CD14-positive monocyte (primary cell): ENCODE results near the gene GAD1. TPM values are rescaled to one million over a fixed set of nuclear protein-coding genes. Genes with fewer than 3 reads are reported as not detected.

Experiments
- DNase-seq, 3 donors: peaks; one replicate each; pipeline ENCODE4 v3.0.0-alpha.2; 2011 to 2022
- H2AFZ ChIP-seq: 2 replicates; pipeline ENCODE4 v1.6.0; 2012; ENCODE audit warnings: mild to moderate bottlenecking, low read depth, low read length, inconsistent platforms; ENCODE audit not compliant: insufficient read depth, poor library complexity, severe bottlenecking
- H3K27ac ChIP-seq, 2 donors: 1 replicate in 1 of 2; 2 replicates in 1 of 2; pipeline ENCODE4 v1.5.1; 2012 to 2013; ENCODE audit warnings: low read length in 2 of 2, control low read depth in 1 of 2, inconsistent platforms in 1 of 2, low read depth in 1 of 2, mild to moderate bottlenecking in 1 of 2
- H3K27me3 ChIP-seq, 2 donors: one replicate each; pipeline versions ENCODE4 v1.6.0 to v1.6.1; 2011 to 2013; ENCODE audit warnings: low read length in 2 of 2; ENCODE audit not compliant: control insufficient read depth in 2 of 2, insufficient read depth in 2 of 2
- H3K36me3 ChIP-seq, 2 donors: replicated peaks in 1 of 2; 1 replicate in 1 of 2; 2 replicates in 1 of 2; pipeline versions ENCODE4 v1.5.1 to v1.6.1; 2012 to 2013; ENCODE audit warnings: low read length in 2 of 2, control low read depth in 1 of 2, inconsistent platforms in 1 of 2, mild to moderate bottlenecking in 1 of 2; ENCODE audit not compliant: insufficient read depth in 2 of 2, control insufficient read depth in 1 of 2
- H3K4me1 ChIP-seq, 2 donors: 1 replicate in 1 of 2; 2 replicates in 1 of 2; pipeline versions ENCODE4 v1.5.1 to v1.6.1; 2012 to 2013; ENCODE audit warnings: low read length in 2 of 2, control low read depth in 1 of 2, inconsistent platforms in 1 of 2, mild to moderate bottlenecking in 1 of 2, moderate library complexity in 1 of 2; ENCODE audit not compliant: insufficient read depth in 2 of 2, control insufficient read depth in 1 of 2
- H3K4me2 ChIP-seq: replicated peaks from 2 replicates; pipeline ENCODE3; 2012; ENCODE audit warnings: low read length, moderate library complexity, mild to moderate bottlenecking; ENCODE audit not compliant: poor library complexity, severe bottlenecking; ENCODE audit errors: extremely low read depth
- H3K4me3 ChIP-seq, 3 experiments: fragments of 200-600 bp in 1 of 3; sonication (generic) in 1 of 3; replicated peaks in 1 of 3; 1 replicate in 2 of 3; 2 replicates in 1 of 3; pipeline ENCODE4 v1.5.1; 2011 to 2013; ENCODE audit warnings: low read length in 3 of 3, mild to moderate bottlenecking in 3 of 3, control low read depth in 2 of 3, low read depth in 2 of 3, inconsistent platforms in 1 of 3, moderate library complexity in 1 of 3
- H3K79me2 ChIP-seq: 2 replicates; pipeline ENCODE4 v1.6.0; 2012; ENCODE audit warnings: mild to moderate bottlenecking, control low read depth, inconsistent platforms, low read length, moderate library complexity; ENCODE audit not compliant: insufficient read depth
- H3K9ac ChIP-seq: 2 replicates; pipeline ENCODE4 v1.6.0; 2017; ENCODE audit warnings: low read length, mild to moderate bottlenecking; ENCODE audit not compliant: insufficient read depth, poor library complexity, severe bottlenecking
- H3K9me3 ChIP-seq, 2 donors: replicated peaks in 1 of 2; 1 replicate in 1 of 2; 2 replicates in 1 of 2; pipeline versions ENCODE4 v1.5.1 to v1.6.1; 2012 to 2013; ENCODE audit warnings: low read length in 2 of 2, control low read depth in 1 of 2; ENCODE audit not compliant: control insufficient read depth in 1 of 2, insufficient read depth in 1 of 2
- H4K20me1 ChIP-seq: 2 replicates; pipeline ENCODE4 v1.6.0; 2012; ENCODE audit warnings: mild to moderate bottlenecking, low read length, control low read depth, moderate library complexity; ENCODE audit not compliant: insufficient read depth
- H3K27ac Mint-ChIP-seq, 7 donors: one replicate each; pipeline ENCODE4 v1.8.0; 2020; ENCODE audit warnings: mild to moderate bottlenecking in 7 of 7, mixed read lengths in 7 of 7, moderate library complexity in 6 of 7, inconsistent platforms in 2 of 7
- H3K27me3 Mint-ChIP-seq, 3 donors: one replicate each; pipeline ENCODE4 v1.8.0; 2021 to 2022; ENCODE audit warnings: low read depth in 3 of 3, mild to moderate bottlenecking in 3 of 3, mixed read lengths in 3 of 3, moderate library complexity in 3 of 3, inconsistent platforms in 1 of 3
- H3K36me3 Mint-ChIP-seq, 2 donors: one replicate each; pipeline ENCODE4 v1.8.0; 2020; ENCODE audit warnings: mixed read lengths in 2 of 2, inconsistent platforms in 1 of 2, mild to moderate bottlenecking in 1 of 2
- H3K4me1 Mint-ChIP-seq: one replicate; pipeline ENCODE4 v1.8.0; 2020; ENCODE audit warnings: mild to moderate bottlenecking, mixed read lengths
- H3K4me3 Mint-ChIP-seq, 2 donors: one replicate each; pipeline ENCODE4 v1.8.0; 2020; ENCODE audit warnings: mild to moderate bottlenecking in 2 of 2, mixed read lengths in 2 of 2, moderate library complexity in 1 of 2
- H3K9me3 Mint-ChIP-seq, 7 donors: one replicate each; pipeline ENCODE4 v1.8.0; 2020 to 2022; ENCODE audit warnings: mixed read lengths in 7 of 7, mild to moderate bottlenecking in 6 of 7, moderate library complexity in 6 of 7, inconsistent platforms in 2 of 7
- CTCF ChIP-seq: fragments of 200-600 bp; IDR thresholded peaks from one replicate; pipeline ENCODE4 v1.8.0; 2022; ENCODE audit warnings: antibody characterized with exemption, mild to moderate bottlenecking
- WGBS: methylation state at CpG from one replicate; pipeline ENCODE4 v1.1.5; 2013; ENCODE audit warnings: missing lambda C conversion rate; ENCODE audit not compliant: insufficient coverage; 5-methylcytosine and 5-hydroxymethylcytosine counted together
- intact Hi-C, 2 donors: fragments of 100-400 bp; cut with micrococcal nuclease; formaldehyde crosslinking; loops; one replicate each; pipeline versions ENCODE4 v1.15.0 to v1.15.1; 2023
- polyA plus RNA-seq, 3 donors: library from polyadenylated mRNA; depleted of rRNA in 1 of 3; unstranded in 2 of 3; stranded (reverse) in 1 of 3; fragments of 300-500 nt in 2 of 3; fragments of >200 nt in 1 of 3; fragmentation: Illumina TruSeq in 2 of 3; gene quantifications; 1 replicate in 2 of 3; 2 replicates in 1 of 3; pipeline ENCODE4 v1.2.3, GENCODE V29; 2012 to 2021

GAD1 gene
- polyA plus RNA-seq, 3 donors, result 0.08 TPM; not detected in 2

- Histone ChIP-seq H3K4me2 (peak overlapping the region; percentile 11), H3K27me3 (peaks cover 59 to 84% of the 10 kb centered on the region in 2 donors), H3K36me3 (no peaks in the 10 kb centered on the region), H3K4me3 (no peak overlapping the region), H3K4me1 (peaks cover 27 to 37% of the 10 kb centered on the region in 2 donors), H2AFZ (no peak overlapping the region), H3K9me3 (peaks cover 2 to 38% of the 10 kb centered on the region in 2 donors), H3K27ac (no peak overlapping the region), H4K20me1 (no peaks in the 10 kb centered on the region), H3K9ac (no peak overlapping the region), H3K79me2 (no peaks in the 10 kb centered on the region)
- Mint-ChIP-seq H3K36me3 (peaks cover under 1 to 10% of the 10 kb centered on the region in 2 donors), H3K27me3 (peaks cover 84 to 98% (median 92%) of the 10 kb centered on the region in 3 donors), H3K4me1 (peaks cover 35% of the 10 kb centered on the region), H3K27ac (no peak overlapping the region), H3K4me3 (peak overlapping the region in 1 of 2 donors; percentile 81), H3K9me3 (peaks cover 0 to 20% (median 10%) of the 10 kb centered on the region in 7 donors)
- intact Hi-C loops, result no loop called here
- WGBS, result no CpG with 5 or more reads among the region's 11 CpGs
- no peak for DNase-seq
- no peak for TF ChIP-seq CTCF
Observed at GRCh38 chr2:170823898-170824215, 7.2 kb downstream of the GAD1 start.

GRCh38 chr2:170824526-170825015 is 7.9 kb downstream of the GAD1 start:
- Histone ChIP-seq H3K79me2 (no peaks in the 10 kb centered on the region), H2AFZ (no peak overlapping the region), H3K27me3 (peaks cover 52 to 77% of the 10 kb centered on the region in 2 donors), H4K20me1 (no peaks in the 10 kb centered on the region), H3K36me3 (no peaks in the 10 kb centered on the region), H3K4me3 (no peak overlapping the region), H3K9ac (no peak overlapping the region), H3K4me2 (no peak overlapping the region), H3K4me1 (peaks cover 27 to 36% of the 10 kb centered on the region in 2 donors), H3K27ac (no peak overlapping the region), H3K9me3 (peaks cover 2 to 34% of the 10 kb centered on the region in 2 donors)
- 100% methylated on average over 1 of the region's 2 CpGs for WGBS
- H3K27ac Mint-ChIP-seq, result no peak overlapping the region
- peak overlapping the region in 1 of 2 donors; percentile 81 for H3K4me3 Mint-ChIP-seq
- DNase-seq, result no peak
- H3K4me1 Mint-ChIP-seq, result peaks cover 34% of the 10 kb centered on the region
- TF ChIP-seq CTCF, result no peak
- H3K27me3 Mint-ChIP-seq, result peaks cover 82 to 94% (median 87%) of the 10 kb centered on the region in 3 donors
- intact Hi-C loops, result no loop called here
- peaks cover 0 to 18% (median 9%) of the 10 kb centered on the region in 7 donors for H3K9me3 Mint-ChIP-seq
- peaks cover 0 to 10% of the 10 kb centered on the region in 2 donors for H3K36me3 Mint-ChIP-seq
